ENCODE data around the gene GJC2.

DNA sequence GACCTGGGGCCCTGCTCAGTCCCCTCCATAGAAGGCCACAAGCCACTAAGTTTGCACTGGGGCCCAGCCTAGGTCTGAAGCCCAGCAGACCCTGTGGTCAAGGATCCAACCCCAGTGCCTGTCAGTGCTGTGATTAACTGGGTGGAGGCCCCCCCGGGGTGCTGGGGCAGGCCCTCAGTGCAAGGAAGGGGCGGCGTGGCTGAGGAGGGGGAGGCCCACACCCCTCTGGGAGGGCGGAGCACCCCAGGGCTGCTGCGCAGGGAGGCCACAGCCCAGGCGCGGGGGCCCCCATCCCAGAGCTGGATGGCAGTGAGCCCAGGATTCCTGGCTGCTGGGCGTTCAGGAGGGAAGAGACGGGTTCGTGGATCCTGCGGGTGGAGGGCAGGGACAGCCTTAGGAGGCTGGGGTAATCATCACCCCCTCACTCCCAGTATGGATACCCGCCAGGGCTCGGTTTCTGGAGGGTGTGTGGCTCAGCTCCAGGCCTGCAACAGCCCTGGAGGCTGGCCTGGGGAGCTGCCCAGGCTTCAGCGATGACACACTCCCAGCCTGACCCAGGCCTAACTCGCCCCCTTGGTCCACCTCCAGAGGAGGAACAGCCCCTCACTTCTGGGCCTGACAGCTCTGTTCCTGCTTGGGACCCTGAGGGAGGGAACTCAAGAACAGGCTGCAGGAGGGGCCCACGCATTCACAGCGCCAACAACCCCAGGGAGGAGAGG lies 890 bp downstream of the GJC2 start:
- TF ChIP-seq CTCF (IDR thresholded peaks at IDR 0.05; ENCODE audit: insufficient read depth, low read length) (no peak), POLR2AphosphoS5 (IDR thresholded peaks at IDR 0.05; ENCODE audit: low read depth) (no peak), GABPA (IDR thresholded peaks at IDR 0.05; ENCODE audit: low read depth) (no peak), REST (IDR thresholded peaks at IDR 0.05; ENCODE audit: insufficient replicate concordance, low read depth) (no peak), SPI1 (IDR thresholded peaks at IDR 0.05; ENCODE audit: borderline replicate concordance, low read depth) (no peak)

Data from HL-60 (cell line).